CD14-positive monocyte (primary cell): ENCODE measurements around the gene HRH4. TPM values are rescaled to one million over a fixed set of nuclear protein-coding genes. Genes with fewer than 3 reads are reported as not detected.

Experiments used
- DNase-seq, 3 donors: peaks; one replicate each; pipeline ENCODE4 v3.0.0-alpha.2; 2011 to 2022
- H2AFZ ChIP-seq: 2 replicates; pipeline ENCODE4 v1.6.0; 2012; ENCODE audit warnings: mild to moderate bottlenecking, low read depth, low read length, inconsistent platforms; ENCODE audit not compliant: insufficient read depth, poor library complexity, severe bottlenecking
- H3K27ac ChIP-seq, 2 donors: 1 replicate in 1 of 2; 2 replicates in 1 of 2; pipeline ENCODE4 v1.5.1; 2012 to 2013; ENCODE audit warnings: low read length in 2 of 2, control low read depth in 1 of 2, inconsistent platforms in 1 of 2, low read depth in 1 of 2, mild to moderate bottlenecking in 1 of 2
- H3K27me3 ChIP-seq, 2 donors: one replicate each; pipeline versions ENCODE4 v1.6.0 to v1.6.1; 2011 to 2013; ENCODE audit warnings: low read length in 2 of 2; ENCODE audit not compliant: control insufficient read depth in 2 of 2, insufficient read depth in 2 of 2
- H3K36me3 ChIP-seq, 2 donors: replicated peaks in 1 of 2; 1 replicate in 1 of 2; 2 replicates in 1 of 2; pipeline versions ENCODE4 v1.5.1 to v1.6.1; 2012 to 2013; ENCODE audit warnings: low read length in 2 of 2, control low read depth in 1 of 2, inconsistent platforms in 1 of 2, mild to moderate bottlenecking in 1 of 2; ENCODE audit not compliant: insufficient read depth in 2 of 2, control insufficient read depth in 1 of 2
- H3K4me1 ChIP-seq, 2 donors: 1 replicate in 1 of 2; 2 replicates in 1 of 2; pipeline versions ENCODE4 v1.5.1 to v1.6.1; 2012 to 2013; ENCODE audit warnings: low read length in 2 of 2, control low read depth in 1 of 2, inconsistent platforms in 1 of 2, mild to moderate bottlenecking in 1 of 2, moderate library complexity in 1 of 2; ENCODE audit not compliant: insufficient read depth in 2 of 2, control insufficient read depth in 1 of 2
- H3K4me2 ChIP-seq: replicated peaks from 2 replicates; pipeline ENCODE3; 2012; ENCODE audit warnings: low read length, moderate library complexity, mild to moderate bottlenecking; ENCODE audit not compliant: poor library complexity, severe bottlenecking; ENCODE audit errors: extremely low read depth
- H3K4me3 ChIP-seq, 3 experiments: fragments of 200-600 bp in 1 of 3; sonication (generic) in 1 of 3; replicated peaks in 1 of 3; 1 replicate in 2 of 3; 2 replicates in 1 of 3; pipeline ENCODE4 v1.5.1; 2011 to 2013; ENCODE audit warnings: low read length in 3 of 3, mild to moderate bottlenecking in 3 of 3, control low read depth in 2 of 3, low read depth in 2 of 3, inconsistent platforms in 1 of 3, moderate library complexity in 1 of 3
- H3K79me2 ChIP-seq: 2 replicates; pipeline ENCODE4 v1.6.0; 2012; ENCODE audit warnings: mild to moderate bottlenecking, control low read depth, inconsistent platforms, low read length, moderate library complexity; ENCODE audit not compliant: insufficient read depth
- H3K9ac ChIP-seq: 2 replicates; pipeline ENCODE4 v1.6.0; 2017; ENCODE audit warnings: low read length, mild to moderate bottlenecking; ENCODE audit not compliant: insufficient read depth, poor library complexity, severe bottlenecking
- H3K9me3 ChIP-seq, 2 donors: replicated peaks in 1 of 2; 1 replicate in 1 of 2; 2 replicates in 1 of 2; pipeline versions ENCODE4 v1.5.1 to v1.6.1; 2012 to 2013; ENCODE audit warnings: low read length in 2 of 2, control low read depth in 1 of 2; ENCODE audit not compliant: control insufficient read depth in 1 of 2, insufficient read depth in 1 of 2
- H4K20me1 ChIP-seq: 2 replicates; pipeline ENCODE4 v1.6.0; 2012; ENCODE audit warnings: mild to moderate bottlenecking, low read length, control low read depth, moderate library complexity; ENCODE audit not compliant: insufficient read depth
- H3K27ac Mint-ChIP-seq, 7 donors: one replicate each; pipeline ENCODE4 v1.8.0; 2020; ENCODE audit warnings: mild to moderate bottlenecking in 7 of 7, mixed read lengths in 7 of 7, moderate library complexity in 6 of 7, inconsistent platforms in 2 of 7
- H3K27me3 Mint-ChIP-seq, 3 donors: one replicate each; pipeline ENCODE4 v1.8.0; 2021 to 2022; ENCODE audit warnings: low read depth in 3 of 3, mild to moderate bottlenecking in 3 of 3, mixed read lengths in 3 of 3, moderate library complexity in 3 of 3, inconsistent platforms in 1 of 3
- H3K36me3 Mint-ChIP-seq, 2 donors: one replicate each; pipeline ENCODE4 v1.8.0; 2020; ENCODE audit warnings: mixed read lengths in 2 of 2, inconsistent platforms in 1 of 2, mild to moderate bottlenecking in 1 of 2
- H3K4me1 Mint-ChIP-seq: one replicate; pipeline ENCODE4 v1.8.0; 2020; ENCODE audit warnings: mild to moderate bottlenecking, mixed read lengths
- H3K4me3 Mint-ChIP-seq, 2 donors: one replicate each; pipeline ENCODE4 v1.8.0; 2020; ENCODE audit warnings: mild to moderate bottlenecking in 2 of 2, mixed read lengths in 2 of 2, moderate library complexity in 1 of 2
- H3K9me3 Mint-ChIP-seq, 7 donors: one replicate each; pipeline ENCODE4 v1.8.0; 2020 to 2022; ENCODE audit warnings: mixed read lengths in 7 of 7, mild to moderate bottlenecking in 6 of 7, moderate library complexity in 6 of 7, inconsistent platforms in 2 of 7
- WGBS: methylation state at CpG from one replicate; pipeline ENCODE4 v1.1.5; 2013; ENCODE audit warnings: missing lambda C conversion rate; ENCODE audit not compliant: insufficient coverage; 5-methylcytosine and 5-hydroxymethylcytosine counted together
- intact Hi-C, 2 donors: fragments of 100-400 bp; cut with micrococcal nuclease; formaldehyde crosslinking; loops; one replicate each; pipeline versions ENCODE4 v1.15.0 to v1.15.1; 2023
- polyA plus RNA-seq, 3 donors: library from polyadenylated mRNA; depleted of rRNA in 1 of 3; unstranded in 2 of 3; stranded (reverse) in 1 of 3; fragments of 300-500 nt in 2 of 3; fragments of >200 nt in 1 of 3; fragmentation: Illumina TruSeq in 2 of 3; gene quantifications; 1 replicate in 2 of 3; 2 replicates in 1 of 3; pipeline ENCODE4 v1.2.3, GENCODE V29; 2012 to 2021
- TF ChIP-seq, protein P1 (sequence below): fragments of 200-600 bp; IDR thresholded peaks from one replicate; pipeline ENCODE4 v1.8.0; 2022; ENCODE audit warnings: antibody characterized with exemption, mild to moderate bottlenecking

HRH4 gene
- polyA plus RNA-seq, 3 donors: 0.10 TPM; not detected in 2

GRCh38 chr18:24485681-24486080, 25.2 kb downstream of the HRH4 start:
- H3K27ac Mint-ChIP-seq: no peak overlapping the region

DNA sequence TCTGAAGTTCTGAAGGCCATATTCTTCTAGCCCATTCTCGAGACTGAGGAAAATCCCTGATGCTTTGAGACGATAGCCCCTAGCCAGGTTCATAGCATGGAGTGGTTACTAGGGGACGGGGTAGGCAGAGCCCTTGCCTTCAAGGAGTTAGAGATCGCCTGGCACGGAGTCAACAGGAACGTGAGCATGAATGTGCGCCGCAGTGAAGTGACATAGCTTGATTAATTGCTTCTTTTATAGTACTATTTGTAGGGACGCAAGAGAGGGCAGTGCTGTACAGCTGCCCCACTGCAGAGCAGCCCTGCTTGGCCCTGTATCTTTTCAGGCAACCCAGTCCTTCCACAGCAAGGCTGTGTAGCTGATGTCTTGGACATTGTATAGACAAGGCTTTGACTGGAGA, 26.2 kb downstream of the HRH4 start:
- Histone ChIP-seq H3K36me3 (no peaks in the 10 kb centered on the region), H2AFZ (no peak overlapping the region), H3K27ac (no peak overlapping the region), H3K9ac (no peak overlapping the region), H3K79me2 (no peaks in the 10 kb centered on the region), H4K20me1 (no peaks in the 10 kb centered on the region), H3K27me3 (no peaks in the 10 kb centered on the region), H3K4me2 (no peak overlapping the region), H3K4me1 (no peaks in the 10 kb centered on the region), H3K9me3 (no peaks in the 10 kb centered on the region), H3K4me3 (no peak overlapping the region)
- Mint-ChIP-seq H3K4me1 (peaks cover 21% of the 10 kb centered on the region), H3K4me3 (no peak overlapping the region), H3K9me3 (no peaks in the 10 kb centered on the region), H3K36me3 (no peaks in the 10 kb centered on the region), H3K27ac (no peak overlapping the region), H3K27me3 (peaks cover 0 to 6% (median 0%) of the 10 kb centered on the region in 3 donors)
- WGBS: 60% methylated on average over 6 of the region's 9 CpGs
- TF ChIP-seq, protein P1, sequence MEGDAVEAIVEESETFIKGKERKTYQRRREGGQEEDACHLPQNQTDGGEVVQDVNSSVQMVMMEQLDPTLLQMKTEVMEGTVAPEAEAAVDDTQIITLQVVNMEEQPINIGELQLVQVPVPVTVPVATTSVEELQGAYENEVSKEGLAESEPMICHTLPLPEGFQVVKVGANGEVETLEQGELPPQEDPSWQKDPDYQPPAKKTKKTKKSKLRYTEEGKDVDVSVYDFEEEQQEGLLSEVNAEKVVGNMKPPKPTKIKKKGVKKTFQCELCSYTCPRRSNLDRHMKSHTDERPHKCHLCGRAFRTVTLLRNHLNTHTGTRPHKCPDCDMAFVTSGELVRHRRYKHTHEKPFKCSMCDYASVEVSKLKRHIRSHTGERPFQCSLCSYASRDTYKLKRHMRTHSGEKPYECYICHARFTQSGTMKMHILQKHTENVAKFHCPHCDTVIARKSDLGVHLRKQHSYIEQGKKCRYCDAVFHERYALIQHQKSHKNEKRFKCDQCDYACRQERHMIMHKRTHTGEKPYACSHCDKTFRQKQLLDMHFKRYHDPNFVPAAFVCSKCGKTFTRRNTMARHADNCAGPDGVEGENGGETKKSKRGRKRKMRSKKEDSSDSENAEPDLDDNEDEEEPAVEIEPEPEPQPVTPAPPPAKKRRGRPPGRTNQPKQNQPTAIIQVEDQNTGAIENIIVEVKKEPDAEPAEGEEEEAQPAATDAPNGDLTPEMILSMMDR: no peak
- DNase-seq: no peak
- intact Hi-C loops: loop anchor here (5.0 to 10.0 kb wide), 4 partner anchors 124 to 312 kb away; no protein-coding TSS in a partner anchor

More at GRCh38 chr18:24485681-24486080, 25.2 kb downstream of the HRH4 start:
- no peak overlapping the region for H3K27ac ChIP-seq
- intact Hi-C loops: loop anchor here (5.0 to 10.0 kb wide), 4 partner anchors 123 to 311 kb away; no protein-coding TSS in a partner anchor
- no peaks in the 10 kb centered on the region for H4K20me1 ChIP-seq
- H3K4me3 ChIP-seq: no peak overlapping the region
- H3K36me3 ChIP-seq: no peaks in the 10 kb centered on the region
- Mint-ChIP-seq H3K4me1 (peaks cover 21% of the 10 kb centered on the region), H3K36me3 (no peaks in the 10 kb centered on the region), H3K9me3 (peaks cover 0 to 3% (median 0%) of the 10 kb centered on the region in 7 donors), H3K4me3 (no peak overlapping the region), H3K27me3 (peaks cover 0 to 6% (median 1%) of the 10 kb centered on the region in 3 donors)
- no CpG with 5 or more reads among the region's 3 CpGs for WGBS
- no peaks in the 10 kb centered on the region for H3K9me3 ChIP-seq
- TF ChIP-seq, protein P1: no peak
- H3K4me2 ChIP-seq: no peak overlapping the region
- H3K79me2 ChIP-seq: no peaks in the 10 kb centered on the region
- DNase-seq: no peak
- H3K9ac ChIP-seq: no peak overlapping the region
- no peaks in the 10 kb centered on the region for H3K27me3 ChIP-seq
- no peaks in the 10 kb centered on the region for H3K4me1 ChIP-seq
- H2AFZ ChIP-seq: peak overlapping the region; percentile 41
